Sigmoid colon (tissue), 7 donors: ENCODE measurements around the gene TARDBP. TPM values are rescaled to one million over a fixed set of nuclear protein-coding genes. Genes with fewer than 3 reads are reported as not detected.
"Not testable (repeated sequence)": the region's sequence is repeated elsewhere in the genome, so short reads cannot be mapped to it uniquely, and the experiment has no call there.

ENCODE experiments used
- DNase-seq: peaks from one replicate; pipeline ENCODE4 v3.0.0-alpha.2; 2019
- H3K27ac ChIP-seq, 4 donors: fragments of 200-600 bp; sonication (generic); one replicate each; pipeline ENCODE4 v1.5.1; 2016 to 2019; ENCODE audit warnings: mild to moderate bottlenecking in 1 of 4
- H3K27me3 ChIP-seq, 3 donors: fragments of 200-600 bp; sonication (generic); one replicate each; pipeline ENCODE4 v1.5.1; 2019; ENCODE audit warnings: mild to moderate bottlenecking in 1 of 3
- H3K36me3 ChIP-seq, 4 donors: fragments of 200-600 bp; sonication (generic); one replicate each; pipeline ENCODE4 v1.5.1; 2016 to 2019
- H3K4me1 ChIP-seq, 4 donors: fragments of 200-600 bp; sonication (generic); one replicate each; pipeline ENCODE4 v1.5.1; 2017 to 2019
- H3K4me3 ChIP-seq, 4 donors: fragments of 200-600 bp; sonication (generic); one replicate each; pipeline ENCODE4 v1.5.1; 2017 to 2019; ENCODE audit warnings: mild to moderate bottlenecking in 2 of 4, moderate library complexity in 1 of 4
- H3K9me3 ChIP-seq, 4 donors: fragments of 200-600 bp in 3 of 4; sonication (generic) in 3 of 4; one replicate each; pipeline versions ENCODE4 v1.5.1 to v1.6.1; 2013 to 2019
- EP300 ChIP-seq, 4 donors: sonication (generic); formaldehyde crosslinking; IDR thresholded peaks; one replicate each; pipeline ENCODE4 v1.6.1; 2017; ENCODE audit warnings: antibody characterized with exemption in 4 of 4
- POLR2A ChIP-seq, 2 donors: fragments of 450-650 bp; IDR thresholded peaks; one replicate each; pipeline ENCODE4 v1.6.1; 2016; ENCODE audit warnings: antibody characterized with exemption in 2 of 2, mild to moderate bottlenecking in 2 of 2, moderate library complexity in 2 of 2
- POLR2AphosphoS5 ChIP-seq, 4 donors: sonication (generic); formaldehyde crosslinking; IDR thresholded peaks; one replicate each; pipeline ENCODE4 v1.6.1; 2017; ENCODE audit warnings: antibody characterized with exemption in 4 of 4
- WGBS, 2 donors: extraction: QIAGEN DNeasy Blood & Tissue Kit; methylation state at CpG; one replicate each; pipeline ENCODE4 v1.1.7; 2013; 5-methylcytosine and 5-hydroxymethylcytosine counted together
- intact Hi-C: fragments of 100-400 bp; cut with DNase I; formaldehyde crosslinking; loops from one replicate; pipeline ENCODE4 v1.15.1; 2023
- polyA plus RNA-seq, 3 donors: library from polyadenylated mRNA; stranded (reverse); fragments of 200-250 nt; gene quantifications; one replicate each; pipeline ENCODE4 v1.2.3, GENCODE V29; 2013
- total RNA-seq, 4 donors: library from RNA; depleted of rRNA; stranded (reverse); fragments of >200 nt; gene quantifications; one replicate each; pipeline ENCODE4 v1.1.0, GENCODE V29; 2016
- TF ChIP-seq, protein P1 (sequence below), 4 experiments: fragments of 450-650 bp in 3 of 4; fragments of 200-600 bp in 1 of 4; IDR thresholded peaks; one replicate each; pipeline ENCODE4 v1.5.1; 2016 to 2019; ENCODE audit warnings: antibody characterized with exemption in 4 of 4, mild to moderate bottlenecking in 3 of 4, moderate library complexity in 2 of 4
- donor health status: healthy with polysubstance abuse.
- donor health status: Bipolar disorder and iron deficiency.
- donor health status: healthy.

TARDBP gene
- total and polyA plus RNA-seq, 7 donors = 68.6 to 158 (median 123) TPM

DNA sequence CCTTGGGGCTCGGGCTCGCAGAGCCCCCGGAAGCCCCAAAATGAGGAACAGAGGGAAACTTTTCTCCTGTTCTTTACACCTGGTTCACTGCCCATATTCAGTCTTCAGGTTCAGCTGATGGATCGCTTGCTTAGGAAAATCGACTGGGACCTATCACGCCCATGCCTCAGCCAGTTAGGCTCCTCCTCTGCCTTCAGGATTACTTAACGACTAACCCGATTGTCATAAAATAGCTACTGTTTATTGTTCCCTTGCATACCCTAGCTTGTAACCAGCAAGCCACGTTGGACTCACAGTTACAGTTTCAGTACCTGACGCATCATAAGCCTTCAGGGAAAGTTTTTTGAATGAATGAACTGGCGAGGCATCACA is 692 bp downstream of the TARDBP start:
- H3K36me3 ChIP-seq = peaks cover 7 to 46% (median 44%) of the 10 kb centered on the region in 4 donors
- H3K9me3 ChIP-seq = no peaks in the 10 kb centered on the region
- H3K27me3 ChIP-seq = no peaks in the 10 kb centered on the region
- 0 to 3% methylated on average over 11 of the region's 11 CpGs for WGBS, 2 donors
- H3K4me3 ChIP-seq = peak overlapping the region; percentile 83 to 100 (median 90)
- H3K27ac ChIP-seq = peak overlapping the region; percentile 95 to 99 (median 96)
- intact Hi-C loops = loop anchor here (2.0 kb wide), 1 partner anchor 32 kb away; no protein-coding TSS in a partner anchor
- TF ChIP-seq EP300 (IDR thresholded peaks at IDR 0.05) (no peak), POLR2A (IDR thresholded peaks at IDR 0.05) (no peak), POLR2AphosphoS5 (IDR thresholded peaks at IDR 0.05) (no peak)
- TF ChIP-seq, protein P1, sequence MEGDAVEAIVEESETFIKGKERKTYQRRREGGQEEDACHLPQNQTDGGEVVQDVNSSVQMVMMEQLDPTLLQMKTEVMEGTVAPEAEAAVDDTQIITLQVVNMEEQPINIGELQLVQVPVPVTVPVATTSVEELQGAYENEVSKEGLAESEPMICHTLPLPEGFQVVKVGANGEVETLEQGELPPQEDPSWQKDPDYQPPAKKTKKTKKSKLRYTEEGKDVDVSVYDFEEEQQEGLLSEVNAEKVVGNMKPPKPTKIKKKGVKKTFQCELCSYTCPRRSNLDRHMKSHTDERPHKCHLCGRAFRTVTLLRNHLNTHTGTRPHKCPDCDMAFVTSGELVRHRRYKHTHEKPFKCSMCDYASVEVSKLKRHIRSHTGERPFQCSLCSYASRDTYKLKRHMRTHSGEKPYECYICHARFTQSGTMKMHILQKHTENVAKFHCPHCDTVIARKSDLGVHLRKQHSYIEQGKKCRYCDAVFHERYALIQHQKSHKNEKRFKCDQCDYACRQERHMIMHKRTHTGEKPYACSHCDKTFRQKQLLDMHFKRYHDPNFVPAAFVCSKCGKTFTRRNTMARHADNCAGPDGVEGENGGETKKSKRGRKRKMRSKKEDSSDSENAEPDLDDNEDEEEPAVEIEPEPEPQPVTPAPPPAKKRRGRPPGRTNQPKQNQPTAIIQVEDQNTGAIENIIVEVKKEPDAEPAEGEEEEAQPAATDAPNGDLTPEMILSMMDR (IDR thresholded peaks at IDR 0.05) = no peak
- no peak for DNase-seq
- H3K4me1 ChIP-seq = peaks cover 0 to 51% (median 34%) of the 10 kb centered on the region in 4 donors

DNA sequence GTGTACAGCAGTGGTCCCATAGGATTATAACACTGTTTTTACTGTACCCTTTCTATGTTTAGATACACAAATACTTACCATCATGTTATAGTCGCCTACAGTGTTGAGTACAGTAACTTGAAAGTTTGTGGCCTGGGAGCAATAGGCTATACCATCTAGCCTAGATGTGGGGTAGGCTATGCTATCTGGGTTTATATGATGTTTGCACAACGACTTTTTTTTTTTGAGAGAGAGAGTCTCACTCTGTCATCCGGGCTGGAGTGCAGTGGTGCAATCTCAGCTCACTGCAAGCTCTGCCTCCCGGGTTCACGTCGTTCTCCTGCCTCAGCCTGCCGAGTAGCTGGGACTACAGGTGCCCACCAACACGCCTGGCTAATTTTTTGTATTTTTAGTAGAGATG is 6.9 kb downstream of the TARDBP start:
- WGBS, 2 donors = 32 to 82% methylated on average over 8 of the region's 8 CpGs
- not testable (repeated sequence) for DNase-seq
- peaks cover 0 to 30% (median 18%) of the 10 kb centered on the region in 4 donors for H3K4me1 ChIP-seq

GRCh38 chr1:11019971-11020370 is 7.5 kb downstream of the TARDBP start:
- TF ChIP-seq POLR2A (IDR thresholded peaks at IDR 0.05) (no peak), EP300 (IDR thresholded peaks at IDR 0.05) (no peak), POLR2AphosphoS5 (IDR thresholded peaks at IDR 0.05) (no peak)
- TF ChIP-seq, protein P1 (IDR thresholded peaks at IDR 0.05) = no peak
- Histone ChIP-seq H3K4me1 (peaks cover 0 to 24% (median 12%) of the 10 kb centered on the region in 4 donors), H3K4me3 (no peak overlapping the region), H3K27ac (no peak overlapping the region), H3K9me3 (no peaks in the 10 kb centered on the region), H3K27me3 (no peaks in the 10 kb centered on the region), H3K36me3 (peaks cover 46 to 100% (median 88%) of the 10 kb centered on the region in 4 donors)
- intact Hi-C loops = loop anchor here (10.0 kb wide), 1 partner anchor 75 kb away; the partner anchor contains the start of gene EXOSC10
- DNase-seq = no peak
- 66 to 88% methylated on average over 7 of the region's 7 CpGs for WGBS, 2 donors

More for the DNA sequence above, 6.9 kb downstream of the TARDBP start:
- H3K4me3 ChIP-seq, intact Hi-C loops, H3K27me3 ChIP-seq, H3K27ac ChIP-seq, H3K9me3 ChIP-seq: not testable (repeated sequence)
- peaks cover 46 to 100% (median 89%) of the 10 kb centered on the region in 4 donors for H3K36me3 ChIP-seq

- no peak for TF ChIP-seq EP300 (IDR thresholded peaks at IDR 0.05)
- TF ChIP-seq POLR2A (IDR thresholded peaks at IDR 0.05) = no peak
- TF ChIP-seq, protein P1 (IDR thresholded peaks at IDR 0.05) = no peak
- no peak for TF ChIP-seq POLR2AphosphoS5 (IDR thresholded peaks at IDR 0.05)
- Histone ChIP-seq H3K4me1 (peaks cover 0 to 3% (median 0%) of the 10 kb centered on the region in 4 donors), H3K4me3 (no peak overlapping the region), H3K27me3 (no peaks in the 10 kb centered on the region), H3K27ac (no peak overlapping the region), H3K9me3 (no peaks in the 10 kb centered on the region), H3K36me3 (peaks cover 38 to 93% (median 70%) of the 10 kb centered on the region in 4 donors)
- intact Hi-C loops = loop anchor here (10.0 kb wide), 1 partner anchor 72 kb away; the partner anchor contains the start of gene EXOSC10
- WGBS, 2 donors = 96% methylated on average over 14 of the region's 14 CpGs
- DNase-seq = no peak
These were observed 10.7 kb downstream of the TARDBP start for GRCh38 chr1:11023201-11023600.

GRCh38 chr1:11024154-11024873 is 11.9 kb downstream of the TARDBP start:
- TF ChIP-seq, protein P1 (IDR thresholded peaks at IDR 0.05) = no peak
- no peak for TF ChIP-seq POLR2AphosphoS5 (IDR thresholded peaks at IDR 0.05)
- TF ChIP-seq EP300 (IDR thresholded peaks at IDR 0.05) = no peak
- TF ChIP-seq POLR2A (IDR thresholded peaks at IDR 0.05) = no peak
- H3K27me3 ChIP-seq = no peaks in the 10 kb centered on the region
- H3K4me1 ChIP-seq = peaks cover 0 to 3% (median 0%) of the 10 kb centered on the region in 4 donors
- H3K4me3 ChIP-seq = no peak overlapping the region
- WGBS, 2 donors = 88 to 89% methylated on average over 3 of the region's 3 CpGs
- H3K36me3 ChIP-seq = peaks cover 27 to 82% (median 60%) of the 10 kb centered on the region in 4 donors
- DNase-seq = no peak
- no peak overlapping the region for H3K27ac ChIP-seq
- intact Hi-C loops = loop anchor here (10.0 kb wide), 1 partner anchor 70 kb away; the partner anchor contains the start of gene EXOSC10
- no peaks in the 10 kb centered on the region for H3K9me3 ChIP-seq
